ES-I3 (cell line): ENCODE data around the gene PARD6G.
"Not testable (repeated sequence)": the region's sequence is repeated elsewhere in the genome, so short reads cannot be mapped to it uniquely, and the experiment has no call there.

ENCODE experiments used
- H3K36me3 ChIP-seq: 2 replicates; pipeline ENCODE4 v1.6.1; 2013; ENCODE audit warnings: mild to moderate bottlenecking, low read length, control low read depth, moderate library complexity; ENCODE audit not compliant: insufficient read depth
- H3K4me1 ChIP-seq: 2 replicates; pipeline ENCODE4 v1.6.1; 2013; ENCODE audit warnings: mild to moderate bottlenecking, control low read depth, low read length; ENCODE audit not compliant: insufficient read depth
- H3K9ac ChIP-seq: 2 replicates; pipeline ENCODE4 v1.6.1; 2013; ENCODE audit warnings: low read depth, mild to moderate bottlenecking, low read length, moderate library complexity
- H3K9me3 ChIP-seq: 2 replicates; pipeline ENCODE4 v1.6.1; 2013; ENCODE audit warnings: mild to moderate bottlenecking, low read length, moderate library complexity; ENCODE audit not compliant: control insufficient read depth, insufficient read depth

Gene PARD6G

DNA sequence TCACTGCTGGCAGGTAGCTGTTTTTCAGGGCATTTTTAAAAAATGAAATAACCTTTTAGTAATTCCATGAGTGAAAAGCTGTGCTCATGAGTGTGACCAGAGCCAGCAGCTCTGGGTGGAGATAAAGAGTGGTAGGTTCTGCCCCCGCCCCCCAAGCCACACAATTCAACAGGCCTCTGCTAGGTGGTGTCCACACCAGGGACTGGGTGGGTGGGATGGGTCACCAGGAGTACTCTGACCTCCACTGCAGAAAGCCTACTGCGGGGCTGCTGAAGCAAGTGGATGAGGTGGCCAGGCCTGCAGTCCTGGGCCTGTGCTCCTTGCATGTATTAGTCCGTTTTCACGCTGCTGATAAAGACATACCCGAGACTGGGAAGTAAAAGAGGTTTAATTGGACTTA lies 15.3 kb downstream of the PARD6G start:
- Histone ChIP-seq H3K9me3 (no peaks in the 10 kb centered on the region), H3K9ac (no peak overlapping the region), H3K4me1 (no peaks in the 10 kb centered on the region), H3K36me3 (no peaks in the 10 kb centered on the region)

DNA sequence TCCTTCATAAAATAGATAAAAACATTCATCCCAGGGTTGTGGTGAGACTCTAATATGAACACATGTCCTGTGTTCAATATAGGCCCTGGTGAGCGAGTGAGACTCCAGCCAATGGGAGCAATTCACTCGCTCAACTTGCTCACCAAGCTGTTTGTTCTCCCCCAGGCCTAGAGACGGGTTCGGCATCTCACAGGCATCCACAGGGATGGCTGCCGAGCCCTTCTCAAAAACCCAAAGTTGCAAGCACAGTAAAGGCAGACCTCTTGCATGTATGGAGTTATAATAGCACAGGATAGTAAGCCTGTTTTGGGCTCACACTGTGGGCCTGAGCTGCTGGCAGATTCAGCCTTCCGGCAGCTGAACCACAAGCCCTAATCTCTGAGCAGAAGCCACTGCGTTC lies 15.7 kb downstream of the PARD6G start:
- Histone ChIP-seq H3K9ac (no peak overlapping the region), H3K4me1 (no peaks in the 10 kb centered on the region), H3K9me3 (no peaks in the 10 kb centered on the region)

DNA sequence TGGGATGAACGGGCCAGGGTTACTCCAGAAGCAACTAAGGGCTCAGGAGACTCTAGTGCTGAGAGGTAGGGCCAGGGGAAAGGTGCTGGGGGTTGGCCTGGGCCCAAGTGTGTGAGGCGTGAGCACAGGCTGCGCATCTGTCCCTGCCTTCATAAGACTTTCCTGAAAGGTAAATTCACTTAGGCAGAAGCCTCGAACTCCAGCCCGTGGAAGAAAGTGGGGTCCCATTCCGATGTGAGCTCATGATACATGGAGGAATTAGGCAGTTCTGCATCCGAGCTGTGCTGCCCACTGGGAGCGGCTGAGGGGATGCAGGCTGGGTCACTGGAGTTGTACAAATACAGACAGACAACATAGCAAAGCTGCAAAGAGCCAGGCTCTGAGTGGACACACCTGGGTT lies 16.2 kb downstream of the PARD6G start:
- H3K9me3 ChIP-seq: no peaks in the 10 kb centered on the region
- no peak overlapping the region for H3K9ac ChIP-seq
- H3K36me3 ChIP-seq: no peaks in the 10 kb centered on the region
- no peaks in the 10 kb centered on the region for H3K4me1 ChIP-seq

More for the DNA sequence above, 15.7 kb downstream of the PARD6G start:
- H3K36me3 ChIP-seq: no peaks in the 10 kb centered on the region

DNA sequence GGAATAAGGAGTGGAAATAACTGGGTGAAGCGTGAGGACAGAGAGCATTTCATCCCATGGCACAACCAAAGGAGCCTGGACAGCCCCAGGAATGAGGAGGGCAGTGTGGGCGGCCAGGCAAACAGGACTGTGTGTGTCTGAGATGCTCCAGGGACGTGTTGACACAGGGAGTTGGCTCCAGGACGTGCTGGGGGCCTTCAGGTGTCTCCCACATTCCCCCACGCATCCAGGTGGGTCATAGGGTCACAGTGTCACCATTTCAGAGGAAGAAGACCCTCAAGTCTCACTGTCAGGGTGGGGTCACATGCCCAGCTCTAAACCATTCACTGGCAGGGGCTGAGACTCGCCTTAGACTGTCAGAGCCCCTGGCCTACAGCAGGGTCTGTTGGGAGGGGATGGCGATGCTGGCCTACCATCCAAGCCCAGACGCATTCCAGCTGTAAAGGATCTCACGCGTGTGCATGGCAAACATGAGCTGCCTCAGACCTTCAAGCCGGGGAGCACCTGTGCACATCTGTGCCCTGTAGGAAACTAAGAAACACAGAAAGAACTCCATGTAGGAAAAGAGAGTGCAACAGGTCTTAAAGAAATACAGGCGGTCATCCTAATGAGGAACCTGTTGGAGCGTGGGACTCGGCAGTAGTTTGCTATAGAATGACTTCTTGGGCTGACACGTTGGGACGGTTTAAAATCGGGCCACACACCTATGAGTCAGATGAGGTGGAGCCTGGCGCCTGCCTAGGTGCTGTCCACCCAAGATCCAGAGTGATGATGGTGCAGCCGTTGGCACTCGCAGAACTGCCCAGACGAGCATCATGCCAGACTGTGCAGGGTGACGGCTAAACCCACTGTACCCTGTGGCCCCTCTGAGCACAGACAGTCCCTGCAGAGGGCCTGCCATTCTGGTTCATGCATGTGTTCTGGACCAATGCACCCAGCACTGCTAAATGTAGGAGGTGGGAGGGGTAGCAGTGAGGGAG lies 17.3 kb downstream of the PARD6G start:
- no peak overlapping the region for H3K9ac ChIP-seq
- 0 out of 2 replicates have a peak, but pooled peaks cover 5% of the 10 kb centered on the region for H3K4me1 ChIP-seq
- H3K9me3 ChIP-seq: no peaks in the 10 kb centered on the region
- H3K36me3 ChIP-seq: no peaks in the 10 kb centered on the region

DNA sequence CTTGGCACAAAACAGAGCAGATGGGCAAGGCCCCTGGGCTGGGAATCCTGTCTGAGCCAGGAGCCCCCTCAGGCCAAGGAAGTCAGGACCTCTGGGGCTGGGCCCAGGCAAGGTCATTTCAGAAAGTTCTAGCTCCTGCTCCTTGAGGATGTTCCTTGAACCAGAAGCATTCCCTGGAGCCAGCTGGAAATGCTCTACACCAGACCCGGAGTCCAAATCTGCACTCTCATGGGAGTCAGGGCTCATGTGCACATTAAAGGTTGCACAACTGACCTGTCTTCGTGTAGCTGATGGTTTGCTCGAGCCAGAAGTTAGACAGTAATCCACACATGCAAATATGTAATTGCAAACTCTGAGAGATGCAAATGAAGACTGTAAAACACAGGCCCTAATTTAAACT lies 18.0 kb downstream of the PARD6G start:
- H3K36me3 ChIP-seq: no peaks in the 10 kb centered on the region
- no peak overlapping the region for H3K9ac ChIP-seq
- 0 out of 2 replicates have a peak, but pooled peaks cover 5% of the 10 kb centered on the region for H3K4me1 ChIP-seq
- no peaks in the 10 kb centered on the region for H3K9me3 ChIP-seq

DNA sequence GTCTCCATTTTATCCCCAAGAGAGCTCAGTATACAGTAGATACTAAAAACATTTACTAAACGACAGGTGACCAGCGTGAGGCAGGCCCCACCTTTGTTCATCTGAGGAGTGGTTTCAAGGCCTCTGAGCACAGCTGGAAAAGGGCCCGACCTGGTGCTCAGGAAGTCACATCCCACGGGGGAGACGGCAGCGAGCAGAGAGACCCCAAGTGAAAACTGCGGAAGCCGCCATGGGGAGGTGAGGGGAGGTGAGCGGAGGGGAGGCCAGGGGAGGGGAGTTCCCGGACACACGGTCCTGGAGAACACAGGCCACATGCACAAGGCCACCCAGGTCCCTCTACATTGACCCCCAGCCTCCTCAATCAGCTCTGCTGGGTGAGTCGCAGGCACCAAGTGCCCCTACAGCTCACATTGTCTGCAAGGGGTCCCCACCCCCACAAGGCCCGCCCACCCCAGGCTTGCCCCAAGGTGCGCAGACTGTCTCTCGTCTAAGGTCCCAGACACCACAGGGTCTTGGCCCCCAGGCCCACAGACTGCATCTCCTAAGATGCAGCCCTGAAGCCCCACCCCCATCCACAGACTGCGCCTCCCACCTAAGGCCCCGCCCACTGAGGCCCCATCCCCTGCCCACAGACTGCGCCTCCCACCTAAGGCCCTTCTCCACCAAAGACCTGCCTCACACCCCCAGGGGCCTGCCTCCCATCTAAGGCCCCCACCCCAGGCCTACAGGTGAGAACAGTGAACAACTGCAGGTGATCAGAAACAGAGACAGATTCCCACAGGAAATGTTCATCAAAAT lies 19.1 kb downstream of the PARD6G start:
- Histone ChIP-seq H3K9ac (no peak overlapping the region), H3K36me3 (no peaks in the 10 kb centered on the region), H3K9me3 (no peaks in the 10 kb centered on the region), H3K4me1 (0 out of 2 replicates have a peak, but pooled peaks cover 5% of the 10 kb centered on the region)

DNA sequence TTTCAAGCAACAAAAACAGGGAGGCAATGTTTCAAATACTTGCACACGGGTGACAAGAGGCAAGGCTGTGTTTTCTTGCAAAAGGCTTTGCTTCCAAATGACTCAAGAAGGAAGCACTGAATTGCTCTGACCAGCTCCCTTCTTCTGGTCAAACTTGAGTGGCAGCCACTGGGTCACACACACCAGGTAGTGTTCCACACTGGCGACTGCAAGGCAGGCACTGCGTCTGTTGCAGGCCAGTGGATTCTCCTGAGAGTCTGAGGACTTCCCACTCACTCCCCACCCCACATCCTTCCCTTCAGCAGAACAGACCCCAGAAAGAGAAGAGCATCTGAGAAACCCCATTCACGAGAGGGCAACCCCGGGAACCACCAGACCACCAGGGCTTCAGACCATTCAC lies 19.8 kb downstream of the PARD6G start:
- H3K4me1 ChIP-seq: 0 out of 2 replicates have a peak, but pooled peaks cover 5% of the 10 kb centered on the region
- no peaks in the 10 kb centered on the region for H3K9me3 ChIP-seq
- no peaks in the 10 kb centered on the region for H3K36me3 ChIP-seq

DNA sequence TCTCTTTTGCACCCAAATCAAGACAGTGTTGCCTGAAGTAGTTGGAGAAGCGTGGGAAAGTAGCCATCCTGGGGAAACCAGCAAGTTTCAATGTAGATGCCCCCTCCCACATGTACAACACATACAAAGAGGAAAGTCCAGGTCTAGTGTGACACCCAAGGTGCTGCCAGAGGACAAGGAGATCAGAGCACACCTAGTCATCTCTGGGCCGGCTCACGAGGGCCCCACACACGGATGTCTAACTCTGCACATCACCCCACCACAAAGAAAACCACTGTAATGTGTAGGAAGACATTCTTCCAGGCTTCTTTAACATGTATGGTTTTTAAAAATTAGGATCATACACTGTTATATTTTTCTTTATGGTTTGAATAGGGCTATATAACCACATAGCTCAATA lies 21.6 kb downstream of the PARD6G start:
- Histone ChIP-seq H3K9me3 (no peaks in the 10 kb centered on the region), H3K36me3 (no peaks in the 10 kb centered on the region), H3K9ac (no peak overlapping the region), H3K4me1 (0 out of 2 replicates have a peak, but pooled peaks cover 5% of the 10 kb centered on the region)

More for the DNA sequence above, 19.8 kb downstream of the PARD6G start:
- no peak overlapping the region for H3K9ac ChIP-seq

- H3K9ac ChIP-seq: no peak overlapping the region
- no peaks in the 10 kb centered on the region for H3K36me3 ChIP-seq
- no peaks in the 10 kb centered on the region for H3K9me3 ChIP-seq
- 0 out of 2 replicates have a peak, but pooled peaks cover 5% of the 10 kb centered on the region for H3K4me1 ChIP-seq
Observed at GRCh38 chr18:80223581-80224148, 23.6 kb downstream of the PARD6G start.

GRCh38 chr18:80219488-80219887 lies 27.8 kb downstream of the PARD6G start:
- not testable (repeated sequence) for H3K9ac ChIP-seq, H3K9me3 ChIP-seq, H3K36me3 ChIP-seq, H3K4me1 ChIP-seq

DNA sequence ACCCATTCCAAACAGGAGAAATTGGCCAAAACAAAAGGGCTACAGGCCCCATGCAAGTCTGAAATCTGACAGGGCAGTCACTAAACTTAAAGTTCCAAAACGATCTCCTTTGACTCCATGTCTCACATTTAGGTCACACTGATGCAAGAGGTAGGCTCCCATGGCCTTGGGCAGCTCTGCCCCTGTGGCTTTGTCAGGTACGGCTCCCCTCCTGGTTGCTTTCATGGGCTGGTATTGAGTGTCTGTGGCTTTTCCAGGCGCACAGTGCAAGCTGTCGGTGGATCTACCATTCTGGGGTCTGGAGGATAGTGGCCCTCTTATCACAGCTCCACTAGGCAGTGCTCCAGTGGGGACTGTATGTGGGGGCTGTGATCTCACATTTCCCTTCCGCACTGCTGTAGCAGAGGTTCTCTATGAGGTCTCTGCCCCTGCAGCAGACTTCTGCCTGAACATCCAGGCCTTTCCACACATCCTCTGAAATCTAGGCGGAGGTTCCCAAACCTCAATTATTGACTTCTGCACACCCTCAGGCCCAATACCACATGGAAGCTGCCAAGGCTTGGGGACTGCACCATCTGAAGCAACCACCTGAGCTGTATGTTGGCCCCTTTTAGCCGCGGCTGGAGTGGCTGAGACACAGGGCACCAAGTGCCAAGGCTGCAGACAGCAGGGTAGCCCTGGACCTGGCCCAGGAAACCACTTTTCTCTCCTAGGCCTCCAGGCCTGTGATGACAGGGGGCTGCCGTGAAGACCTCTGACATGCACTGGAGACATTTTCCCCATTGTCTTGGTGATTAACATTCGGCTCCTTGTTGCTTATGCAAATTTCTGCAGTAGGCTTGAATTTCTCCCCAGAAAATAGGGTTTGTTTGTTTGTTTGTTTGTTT lies 28.7 kb downstream of the PARD6G start:
- Histone ChIP-seq H3K4me1 (no peaks in the 10 kb centered on the region), H3K9ac (no peak overlapping the region), H3K9me3 (no peaks in the 10 kb centered on the region), H3K36me3 (no peaks in the 10 kb centered on the region)

DNA sequence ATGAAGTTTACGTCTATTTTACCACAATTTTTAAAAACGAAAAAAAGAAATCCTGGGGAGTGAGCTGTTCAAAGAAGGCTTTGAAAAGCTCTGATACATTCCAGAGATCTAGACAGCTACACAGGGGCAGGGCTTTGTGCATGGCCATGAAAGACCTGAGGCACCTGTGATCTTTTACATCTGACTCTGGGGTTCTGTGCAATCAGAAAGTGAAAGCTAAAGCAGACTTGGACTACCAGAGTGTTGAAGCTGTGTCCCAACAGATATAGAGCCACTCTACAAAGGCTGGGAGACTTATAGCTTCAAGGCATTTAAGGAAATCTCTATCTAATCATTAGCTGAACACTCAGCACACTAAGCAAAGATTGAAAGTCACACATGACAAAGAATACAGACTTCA lies 34.1 kb downstream of the PARD6G start:
- no peak overlapping the region for H3K9ac ChIP-seq
- H3K9me3 ChIP-seq: no peaks in the 10 kb centered on the region

DNA sequence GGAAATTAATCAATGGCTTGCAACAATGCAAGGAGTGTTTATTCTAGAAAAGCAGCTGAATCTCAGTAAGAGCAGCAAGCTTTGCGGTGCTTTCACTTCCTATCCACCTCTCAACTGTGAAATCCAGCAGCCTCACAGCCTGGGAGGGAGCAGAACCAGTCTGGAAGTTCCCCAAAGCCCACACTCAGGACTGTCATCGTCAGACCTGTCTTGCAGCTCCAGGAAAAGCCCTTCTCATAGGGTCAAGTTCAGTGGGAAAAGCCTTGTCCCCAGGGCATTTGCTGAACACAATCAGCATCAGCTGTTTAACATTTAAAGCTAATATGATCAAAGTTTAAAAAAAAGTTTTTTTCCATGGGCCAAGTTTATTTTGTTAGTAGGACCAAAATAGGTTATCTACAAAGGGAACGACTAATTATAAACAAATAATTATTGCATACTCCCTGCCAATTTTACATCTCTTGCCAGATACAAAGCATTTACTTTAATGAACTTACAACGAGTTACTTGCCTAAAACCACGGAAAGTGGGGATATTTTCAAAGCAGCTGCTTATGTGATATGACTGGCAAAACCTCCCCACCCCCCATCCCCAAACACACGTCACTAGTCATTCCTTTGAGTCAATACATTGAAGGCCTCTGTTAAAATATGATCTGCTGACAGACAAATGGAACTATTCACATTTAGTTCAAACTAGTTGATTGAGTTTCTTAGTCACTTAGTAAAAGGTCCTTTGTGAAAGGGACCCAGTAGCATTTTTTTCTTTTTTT lies 36.8 kb downstream of the PARD6G start:
- no peaks in the 10 kb centered on the region for H3K36me3 ChIP-seq
- no peaks in the 10 kb centered on the region for H3K9me3 ChIP-seq
- no peak overlapping the region for H3K9ac ChIP-seq
- H3K4me1 ChIP-seq: peaks cover 8% of the 10 kb centered on the region; the same call in 1 of the 2 replicates

More for the DNA sequence above, 34.1 kb downstream of the PARD6G start:
- H3K4me1 ChIP-seq: peaks cover 8% of the 10 kb centered on the region; the same call in 1 of the 2 replicates
- no peaks in the 10 kb centered on the region for H3K36me3 ChIP-seq
